BLaER1 treated with 17β-estradiol and CSF1 and Interleukin-3, amounts not matched to agents 10 nM and 100 nM (cell line): Measurements from ENCODE around the gene FITM2.
"Not testable (repeated sequence)": the region's sequence is repeated elsewhere in the genome, so short reads cannot be mapped to it uniquely, and the experiment has no call there.

Experiments
- H3K27ac ChIP-seq, 11 experiments: shearing (Covaris generic); formaldehyde crosslinking; 2 replicates each; pipeline ENCODE4 v1.8.1; 2022
- H3K27me3 ChIP-seq, 11 experiments: shearing (Covaris generic); formaldehyde crosslinking; 2 replicates each; pipeline ENCODE4 v1.8.1; 2022
- H3K36me3 ChIP-seq, 11 experiments: shearing (Covaris generic); formaldehyde crosslinking; 2 replicates each; pipeline ENCODE4 v1.8.1; 2022
- H3K4me1 ChIP-seq, 10 experiments: shearing (Covaris generic); formaldehyde crosslinking; 2 replicates each; pipeline ENCODE4 v1.8.1; 2022
- H3K4me2 ChIP-seq, 11 experiments: shearing (Covaris generic); formaldehyde crosslinking; 2 replicates each; pipeline ENCODE4 v1.8.1; 2022
- H3K4me3 ChIP-seq, 10 experiments: shearing (Covaris generic); formaldehyde crosslinking; 2 replicates each; pipeline ENCODE4 v1.8.1; 2022
- H3K9ac ChIP-seq, 11 experiments: shearing (Covaris generic); formaldehyde crosslinking; 2 replicates each; pipeline ENCODE4 v1.8.1; 2022
- H3K9me3 ChIP-seq, 11 experiments: shearing (Covaris generic); formaldehyde crosslinking; replicated peaks in 1 of 11; 2 replicates each; pipeline ENCODE4 v1.8.1; 2022
- H4K20me1 ChIP-seq, 11 experiments: shearing (Covaris generic); formaldehyde crosslinking; 2 replicates each; pipeline ENCODE4 v1.8.1; 2022
- Cebpa-rat ChIP-seq, 11 experiments: shearing (Covaris generic); IDR thresholded peaks; 2 replicates each; pipeline ENCODE4 v1.8.1; 2022

FITM2 gene

GRCh38 chr20:44335675-44336074 is 24.7 kb upstream of the FITM2 start:
- H3K36me3 ChIP-seq = no peaks in the 10 kb centered on the region
- no peaks in the 10 kb centered on the region for H3K9me3 ChIP-seq
- H3K4me2 ChIP-seq = no peak overlapping the region
- no peaks in the 10 kb centered on the region for H3K27me3 ChIP-seq
- H4K20me1 ChIP-seq = no peaks in the 10 kb centered on the region
- no peak overlapping the region for H3K27ac ChIP-seq
- H3K4me1 ChIP-seq = 0 out of 20 replicates have a peak, but pooled peaks cover 0 to 5% (median 0%) of the 10 kb centered on the region in 10 experiments
- H3K4me3 ChIP-seq = no peak overlapping the region
- no peak for TF ChIP-seq Cebpa-rat (IDR thresholded peaks at IDR 0.05)
- no peak overlapping the region for H3K9ac ChIP-seq

GRCh38 chr20:44334709-44335108 is 23.7 kb upstream of the FITM2 start:
- H3K9me3 ChIP-seq = no peaks in the 10 kb centered on the region
- H3K27ac ChIP-seq = no peak overlapping the region
- H3K36me3 ChIP-seq = no peaks in the 10 kb centered on the region
- no peaks in the 10 kb centered on the region for H4K20me1 ChIP-seq
- no peak overlapping the region for H3K4me2 ChIP-seq
- no peak for TF ChIP-seq Cebpa-rat (IDR thresholded peaks at IDR 0.05)
- no peak overlapping the region for H3K9ac ChIP-seq
- no peaks in the 10 kb centered on the region for H3K27me3 ChIP-seq
- H3K4me1 ChIP-seq = 0 out of 20 replicates have a peak, but pooled peaks cover 0 to 5% (median 0%) of the 10 kb centered on the region in 10 experiments
- no peak overlapping the region for H3K4me3 ChIP-seq

GRCh38 chr20:44334306-44334705 is 23.3 kb upstream of the FITM2 start:
- H3K9me3 ChIP-seq = no peaks in the 10 kb centered on the region
- no peak overlapping the region for H3K27ac ChIP-seq
- H3K4me2 ChIP-seq = no peak overlapping the region
- no peaks in the 10 kb centered on the region for H3K36me3 ChIP-seq
- H3K9ac ChIP-seq = no peak overlapping the region
- no peaks in the 10 kb centered on the region for H4K20me1 ChIP-seq
- no peak overlapping the region for H3K4me3 ChIP-seq
- H3K4me1 ChIP-seq = 0 out of 20 replicates have a peak, but pooled peaks cover 0 to 5% (median 0%) of the 10 kb centered on the region in 10 experiments
- H3K27me3 ChIP-seq = no peaks in the 10 kb centered on the region
- no peak for TF ChIP-seq Cebpa-rat (IDR thresholded peaks at IDR 0.05)

GRCh38 chr20:44331201-44331600 is 20.2 kb upstream of the FITM2 start:
- no peak for TF ChIP-seq Cebpa-rat (IDR thresholded peaks at IDR 0.05)
- Histone ChIP-seq H3K27me3 (no peaks in the 10 kb centered on the region), H3K4me2 (no peak overlapping the region), H3K27ac (no peak overlapping the region), H4K20me1 (no peaks in the 10 kb centered on the region), H3K4me3 (no peak overlapping the region), H3K9me3 (no peaks in the 10 kb centered on the region), H3K36me3 (no peaks in the 10 kb centered on the region), H3K4me1 (peaks cover 0 to 13% (median 7%) of the 10 kb centered on the region in 10 experiments; a peak in 7 of 20 replicates), H3K9ac (no peak overlapping the region)

- H3K27me3 ChIP-seq = no peaks in the 10 kb centered on the region
Measured at GRCh38 chr20:44328428-44328827, 17.4 kb upstream of the FITM2 start.

GRCh38 chr20:44327748-44328147 is 16.7 kb upstream of the FITM2 start:
- H3K4me3 ChIP-seq, H3K9ac ChIP-seq, H3K36me3 ChIP-seq, H3K27ac ChIP-seq, H3K27me3 ChIP-seq, H3K9me3 ChIP-seq, H4K20me1 ChIP-seq: not testable (repeated sequence)
- Histone ChIP-seq H3K4me2 (peak overlapping the region in 3 of 11 experiments; percentile 55 to 69 (median 61); a peak in 4 of 22 replicates), H3K4me1 (peaks cover 0 to 12% (median 8%) of the 10 kb centered on the region in 10 experiments; a peak in 7 of 20 replicates)

More at GRCh38 chr20:44328428-44328827, 17.4 kb upstream of the FITM2 start:
- no peaks in the 10 kb centered on the region for H3K36me3 ChIP-seq
- H3K9me3 ChIP-seq = no peaks in the 10 kb centered on the region
- H3K4me2 ChIP-seq = no peak overlapping the region
- peaks cover 0 to 12% (median 8%) of the 10 kb centered on the region in 10 experiments; a peak in 7 of 20 replicates for H3K4me1 ChIP-seq
- no peak for TF ChIP-seq Cebpa-rat (IDR thresholded peaks at IDR 0.05)
- no peak overlapping the region for H3K27ac ChIP-seq
- H4K20me1 ChIP-seq = no peaks in the 10 kb centered on the region
- H3K4me3 ChIP-seq = no peak overlapping the region
- H3K9ac ChIP-seq = no peak overlapping the region

- no peaks in the 10 kb centered on the region for H3K36me3 ChIP-seq
- peak overlapping the region in 10 of 11 experiments; percentile 26 to 62 (median 46); a peak in 11 of 22 replicates for H3K9ac ChIP-seq
- H3K4me3 ChIP-seq = peak overlapping the region in 8 of 10 experiments; percentile 26 to 62 (median 44); a peak in 12 of 20 replicates
- H3K27ac ChIP-seq = peak overlapping the region in 4 of 11 experiments; percentile 15 to 56 (median 36); a peak in 5 of 22 replicates
- H3K9me3 ChIP-seq = no peaks in the 10 kb centered on the region
- TF ChIP-seq Cebpa-rat (IDR thresholded peaks at IDR 0.05) = no peak
- peaks cover 0 to 12% (median 8%) of the 10 kb centered on the region in 10 experiments; a peak in 7 of 20 replicates for H3K4me1 ChIP-seq
- no peaks in the 10 kb centered on the region for H4K20me1 ChIP-seq
- H3K27me3 ChIP-seq = no peaks in the 10 kb centered on the region
- peak overlapping the region; percentile 51 to 70 (median 64); a peak in 21 of 22 replicates for H3K4me2 ChIP-seq
Measured at GRCh38 chr20:44326391-44327159, 15.6 kb upstream of the FITM2 start.

GRCh38 chr20:44324343-44324742 is 13.3 kb upstream of the FITM2 start:
- TF ChIP-seq Cebpa-rat (IDR thresholded peaks at IDR 0.05) = no peak
- no peaks in the 10 kb centered on the region for H4K20me1 ChIP-seq
- H3K27me3 ChIP-seq = no peaks in the 10 kb centered on the region
- H3K4me3 ChIP-seq = no peak overlapping the region
- H3K27ac ChIP-seq = no peak overlapping the region
- H3K9ac ChIP-seq = no peak overlapping the region
- H3K4me2 ChIP-seq = no peak overlapping the region
- no peaks in the 10 kb centered on the region for H3K36me3 ChIP-seq
- peaks cover 0 to 8% (median 0%) of the 10 kb centered on the region in 11 experiments; a peak in 3 of 22 replicates for H3K9me3 ChIP-seq
- peaks cover 0 to 12% (median 8%) of the 10 kb centered on the region in 10 experiments; a peak in 7 of 20 replicates for H3K4me1 ChIP-seq

GRCh38 chr20:44319839-44320422 is 8.9 kb upstream of the FITM2 start:
- Histone ChIP-seq H3K27me3 (no peaks in the 10 kb centered on the region), H3K36me3 (no peaks in the 10 kb centered on the region), H3K4me1 (no peaks in the 10 kb centered on the region), H3K27ac (no peak overlapping the region), H3K9ac (no peak overlapping the region), H4K20me1 (no peaks in the 10 kb centered on the region), H3K4me3 (no peak overlapping the region), H3K4me2 (no peak overlapping the region), H3K9me3 (peaks cover 0 to 8% (median 0%) of the 10 kb centered on the region in 11 experiments; a peak in 3 of 22 replicates)
- TF ChIP-seq Cebpa-rat (IDR thresholded peaks at IDR 0.05) = no peak
